Inferior parietal cortex (tissue), 1 donor: ENCODE results near the gene LGALS9.
A peak's percentile ranks its signal among the peaks of the same experiment; 100 is the strongest.
"Not testable (repeated sequence)": the region's sequence is repeated elsewhere in the genome, so short reads cannot be mapped to it uniquely, and the experiment has no call there.

Experiments used
- DNase-seq: peaks from one replicate; pipeline ENCODE4 v3.0.0-alpha.2; 2016; ENCODE audit errors: extremely low spot score

LGALS9 gene

GRCh38 chr17:27654136-27654535 lies 23.1 kb downstream of the LGALS9 start:
- no peak for DNase-seq

- peak; percentile 77 for DNase-seq
Measured at GRCh38 chr17:27654654-27655524, 23.9 kb downstream of the LGALS9 start.

DNA sequence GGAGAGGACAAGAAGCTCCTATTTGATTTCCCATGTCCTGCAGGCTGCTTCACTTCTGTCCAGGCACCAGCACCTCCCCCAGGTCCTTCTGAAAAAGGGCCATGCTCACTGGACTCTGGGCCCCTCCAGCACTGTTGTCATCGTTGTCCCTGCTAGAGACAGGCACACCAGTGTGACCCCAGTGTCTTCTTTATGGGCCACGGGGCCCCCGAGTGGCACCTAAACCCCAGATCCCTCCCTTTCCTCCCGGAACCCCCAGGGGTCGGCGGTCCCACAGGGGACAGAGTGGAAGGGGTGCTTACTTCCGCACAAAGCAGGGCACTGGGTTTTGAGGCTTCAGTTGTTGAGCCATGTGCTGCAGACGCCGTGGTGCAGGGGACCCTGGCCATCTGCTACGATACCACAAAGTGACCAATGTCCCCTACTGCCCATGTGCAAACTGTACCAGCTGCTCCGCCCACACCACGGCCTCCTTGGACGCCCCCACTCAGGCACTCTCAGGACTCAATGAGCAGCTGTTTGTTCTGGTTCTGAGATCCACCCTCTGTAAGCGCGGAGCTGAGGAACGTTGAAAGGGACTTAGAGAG lies 24.6 kb downstream of the LGALS9 start:
- DNase-seq: not testable (repeated sequence)

DNA sequence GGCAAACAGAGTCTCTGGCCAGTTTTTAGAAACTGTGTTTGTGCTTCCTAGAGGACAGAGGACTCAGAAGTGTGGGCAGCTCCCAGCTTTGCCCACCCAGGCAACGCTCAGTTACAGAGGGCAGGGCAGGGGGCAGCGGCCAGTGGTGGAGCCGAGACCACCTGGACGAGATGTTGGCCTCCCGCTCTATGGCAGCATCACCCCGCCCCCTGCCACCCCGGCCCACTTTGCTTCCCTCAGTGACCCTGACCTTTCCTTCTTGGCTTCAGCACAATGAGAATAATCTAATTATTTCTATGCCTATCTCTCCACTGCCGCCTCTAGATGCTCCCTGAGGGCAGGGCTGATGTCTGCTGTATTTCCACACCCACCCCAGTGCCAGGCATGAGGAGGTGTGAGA lies 25.6 kb downstream of the LGALS9 start:
- not testable (repeated sequence) for DNase-seq

DNA sequence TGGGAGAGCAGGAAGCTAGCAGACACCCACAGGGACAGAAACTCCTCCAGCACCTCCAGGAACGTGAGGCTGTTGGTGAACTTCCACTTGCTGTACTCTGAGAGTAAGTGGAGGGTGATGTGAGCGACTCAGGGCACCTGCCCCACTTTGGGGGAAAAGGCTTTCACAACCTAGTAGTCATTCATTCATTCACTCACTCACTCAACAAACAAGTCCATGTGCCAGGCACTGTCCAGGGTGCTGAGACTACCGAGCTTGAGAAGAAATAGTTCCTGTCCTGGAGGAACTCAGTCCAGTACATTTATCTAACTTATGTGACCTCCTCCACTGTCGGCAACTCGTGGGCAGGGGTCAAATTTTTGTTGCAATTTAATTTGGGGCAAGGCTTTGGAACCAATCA lies 26.6 kb downstream of the LGALS9 start:
- no peak for DNase-seq

DNA sequence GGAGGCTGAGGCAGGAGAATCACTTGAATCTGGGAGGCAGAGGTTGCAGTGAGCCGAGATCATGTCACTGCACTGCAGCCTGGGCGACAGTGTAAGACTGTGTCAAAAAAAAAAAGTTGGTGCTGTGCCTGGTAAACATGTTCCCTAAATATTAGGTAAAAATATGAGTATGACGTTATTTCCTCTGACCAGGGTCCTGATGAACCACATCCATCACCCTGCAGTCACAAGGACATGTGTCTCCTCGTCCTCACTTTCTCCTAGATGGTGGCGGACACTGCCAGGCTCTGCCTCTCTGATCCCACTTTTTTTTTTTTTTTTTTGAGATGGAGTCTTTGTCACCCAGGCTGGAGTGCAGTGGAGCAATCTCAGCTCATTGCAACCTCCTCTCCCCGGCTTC lies 28.7 kb downstream of the LGALS9 start:
- no peak for DNase-seq

DNA sequence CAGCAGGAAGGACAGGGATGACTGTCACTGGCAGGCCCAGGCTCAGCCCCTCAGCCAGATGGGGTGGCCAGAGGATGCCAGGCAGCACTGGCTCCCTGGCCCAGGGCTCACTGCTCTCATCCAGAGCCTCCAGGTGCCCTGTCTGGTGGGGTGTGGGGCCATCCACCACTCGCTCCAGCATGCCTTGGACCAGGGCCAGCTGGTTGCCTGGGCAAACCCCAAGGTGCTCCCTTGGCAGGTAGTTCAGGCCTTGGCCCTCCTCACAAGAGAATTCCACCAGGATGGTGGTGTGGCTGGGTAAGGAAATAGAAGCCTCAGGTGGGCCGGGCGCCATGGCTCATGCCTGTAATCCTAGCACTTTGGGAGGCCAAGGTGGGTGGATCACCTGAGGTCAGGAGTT lies 29.4 kb downstream of the LGALS9 start:
- DNase-seq: no peak

GRCh38 chr17:27663936-27664605 lies 33.1 kb downstream of the LGALS9 start:
- no peak for DNase-seq

- DNase-seq: no peak
Measured at GRCh38 chr17:27664606-27664965, 33.6 kb downstream of the LGALS9 start.

GRCh38 chr17:27665549-27665948 lies 34.6 kb downstream of the LGALS9 start:
- DNase-seq: no peak

DNA sequence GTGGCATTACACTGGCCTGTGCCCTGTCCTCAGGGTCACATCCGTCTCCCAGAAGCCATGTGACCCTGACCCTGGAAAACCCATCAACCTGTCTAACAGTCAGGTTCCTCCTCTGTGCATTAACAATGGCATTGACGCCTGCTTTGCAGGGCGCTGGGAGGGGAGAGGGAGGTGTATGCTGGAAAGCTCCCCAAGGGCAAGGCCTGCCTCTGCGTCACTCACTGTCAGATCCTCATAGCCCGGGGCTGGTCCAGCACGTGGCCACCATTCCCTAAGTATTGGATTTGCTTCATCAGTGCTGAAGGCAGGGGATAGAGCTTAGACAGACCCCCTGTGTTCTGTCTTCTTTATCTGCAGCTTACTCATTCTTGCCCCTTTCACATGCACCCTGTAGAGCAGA lies 35.3 kb downstream of the LGALS9 start:
- DNase-seq: not testable (repeated sequence)

DNA sequence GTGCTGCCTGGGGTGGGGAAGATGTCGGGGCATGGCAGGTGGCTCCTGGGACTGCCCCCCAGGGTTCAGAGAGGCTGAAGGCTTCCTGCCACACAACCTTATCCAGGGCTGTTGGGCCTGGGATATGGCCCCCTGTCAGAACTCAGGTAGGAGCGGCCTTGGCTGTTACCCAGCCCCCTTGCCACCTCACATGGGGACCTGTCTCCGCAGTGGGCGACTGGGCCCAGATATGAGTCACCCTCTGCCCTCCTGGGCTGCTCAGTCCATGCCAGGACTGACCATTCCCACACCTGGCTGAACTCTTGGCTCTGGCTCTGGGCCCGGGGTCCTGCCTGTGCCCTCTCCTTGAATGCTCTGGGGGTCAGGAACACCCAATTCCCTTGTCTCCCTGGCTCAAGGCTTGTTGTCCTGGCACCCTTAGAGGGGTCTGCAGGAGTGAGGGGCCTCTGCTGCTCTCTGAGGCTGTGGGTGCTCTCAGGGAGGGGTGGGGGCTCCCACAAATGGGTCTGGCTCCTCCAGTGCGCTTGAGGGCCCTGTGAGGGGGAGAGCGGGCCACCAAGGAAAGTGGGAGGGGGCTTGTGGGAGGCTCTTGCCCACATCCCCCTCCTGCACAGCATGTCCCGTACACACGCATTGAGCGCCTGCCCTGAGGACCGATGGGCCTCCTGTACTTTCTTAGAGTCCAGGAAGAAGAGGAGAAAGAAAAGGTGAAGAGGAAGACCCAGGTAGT lies 36.0 kb downstream of the LGALS9 start:
- DNase-seq: no peak

DNA sequence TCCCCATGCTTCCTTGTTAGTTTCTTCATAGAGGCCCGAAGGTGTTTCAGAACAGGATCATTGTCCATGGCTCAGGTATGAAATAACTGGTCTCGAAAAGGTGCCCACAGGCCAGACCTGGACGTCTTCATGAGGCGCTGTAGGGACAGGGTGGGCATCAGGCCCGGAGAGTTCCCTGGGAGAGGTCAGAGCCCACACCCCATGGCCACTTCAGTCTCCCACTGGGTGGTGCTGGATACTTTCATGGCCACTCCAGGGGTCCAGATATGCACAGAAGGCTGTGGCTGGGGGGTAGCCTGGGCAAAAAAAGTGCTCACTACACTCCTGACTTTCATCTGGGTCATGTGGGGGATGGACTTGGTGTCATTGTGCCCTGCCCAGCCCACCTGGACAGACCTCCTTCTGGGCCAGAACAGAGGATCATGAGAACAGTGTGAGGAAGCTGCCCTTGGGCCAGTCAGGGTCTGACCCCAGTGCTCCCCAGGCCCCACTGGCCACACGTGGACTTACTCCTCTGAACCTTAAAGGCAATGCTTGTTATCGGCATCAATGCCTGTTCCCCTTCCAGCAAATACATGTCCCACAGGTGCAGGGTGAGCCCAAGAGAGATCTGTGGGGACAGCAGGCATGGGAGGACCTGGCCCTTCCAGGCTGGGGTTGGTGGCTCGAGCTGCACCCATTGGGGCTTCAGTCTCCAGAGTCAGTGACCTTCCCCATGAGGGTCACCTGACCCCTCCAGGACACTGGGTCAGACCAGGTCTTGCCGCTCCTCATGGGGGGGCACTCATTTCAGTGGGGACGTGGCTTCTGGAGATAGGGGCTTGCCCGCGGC lies 36.9 kb downstream of the LGALS9 start:
- DNase-seq: no peak

DNA sequence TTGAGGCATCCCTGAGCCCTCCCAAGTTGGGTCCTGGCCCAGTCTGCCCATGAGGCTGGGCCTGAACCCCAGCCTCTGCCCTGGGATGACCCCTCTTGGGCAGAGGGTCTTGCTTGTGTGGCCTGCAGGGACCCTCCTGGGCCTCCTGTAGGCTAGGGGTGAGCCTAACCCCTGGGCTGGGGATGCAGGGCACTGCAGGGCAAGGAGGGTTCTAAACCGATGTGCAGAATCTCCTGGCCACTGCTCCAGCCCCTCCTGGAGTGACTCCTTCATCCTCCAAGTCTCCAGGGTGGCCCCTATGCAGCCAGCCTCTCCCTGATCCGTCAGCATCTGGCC lies 37.5 kb downstream of the LGALS9 start:
- DNase-seq: no peak

DNA sequence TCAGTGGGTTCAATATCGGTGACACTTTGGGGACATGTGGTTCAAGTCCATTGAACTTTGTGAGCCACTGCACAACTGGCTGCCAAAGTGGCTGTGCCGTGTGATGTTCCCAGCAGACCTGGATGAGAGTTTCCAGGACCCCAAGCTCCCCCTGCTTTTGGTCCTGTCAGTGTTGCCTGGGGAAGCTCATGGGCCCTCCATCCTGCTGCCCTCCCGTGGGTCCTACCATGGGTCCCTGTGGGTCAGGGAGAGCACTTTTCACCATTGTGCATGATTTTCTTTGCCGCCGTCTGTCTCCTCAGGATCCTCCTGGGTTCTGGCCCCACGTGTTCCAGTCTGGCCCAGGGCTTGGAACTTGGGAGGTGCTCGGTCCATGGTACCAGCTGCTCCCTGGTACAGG lies 38.1 kb downstream of the LGALS9 start:
- no peak for DNase-seq

GRCh38 chr17:27669850-27670249 lies 38.9 kb downstream of the LGALS9 start:
- DNase-seq: no peak

GRCh38 chr17:27670791-27671590 lies 40.0 kb downstream of the LGALS9 start:
- DNase-seq: no peak

DNA sequence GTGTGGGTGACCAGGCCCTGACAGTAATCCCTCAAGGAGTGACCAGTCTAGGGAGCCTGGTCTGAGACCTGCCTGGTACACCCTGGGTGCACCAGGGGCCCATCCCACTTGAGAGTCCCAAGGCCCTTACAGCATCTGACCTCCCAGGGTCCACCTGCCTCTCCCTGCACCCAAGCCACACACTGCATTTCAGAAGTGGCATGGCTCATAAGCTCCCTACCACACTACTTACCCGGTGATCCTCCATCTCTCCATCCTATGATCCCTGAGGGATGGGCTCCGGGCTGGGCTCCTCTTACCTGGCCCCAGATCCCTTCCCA lies 40.6 kb downstream of the LGALS9 start:
- DNase-seq: no peak

DNA sequence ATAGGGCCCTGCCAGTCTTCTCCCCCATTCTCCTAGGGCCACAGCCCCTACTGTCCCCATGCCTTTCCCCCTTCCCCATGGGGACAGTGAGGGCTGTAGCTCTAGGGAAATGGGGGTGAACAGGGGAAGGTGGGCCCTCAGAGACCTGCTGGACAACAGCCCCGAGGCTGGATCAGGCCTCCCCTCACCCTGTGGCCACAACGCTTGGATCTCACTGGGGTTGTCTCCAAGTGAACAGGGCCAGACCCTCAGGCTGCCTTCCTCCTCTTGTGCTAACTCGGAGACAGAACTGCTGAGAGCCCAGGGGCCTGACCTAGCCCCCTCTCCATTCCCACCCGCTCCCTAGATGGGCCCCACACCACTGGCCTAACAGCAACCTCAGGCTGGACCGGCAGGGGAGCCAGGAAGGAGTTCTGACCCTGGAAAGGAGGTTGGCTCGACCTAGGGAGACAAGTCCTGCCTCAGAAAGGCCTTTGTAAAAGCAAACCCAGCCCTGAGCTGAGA lies 41.0 kb downstream of the LGALS9 start:
- not testable (repeated sequence) for DNase-seq

GRCh38 chr17:27674335-27674734 lies 43.3 kb downstream of the LGALS9 start:
- DNase-seq: no peak

- DNase-seq: no peak
Measured at GRCh38 chr17:27677191-27677590, 46.2 kb downstream of the LGALS9 start.
